HepG2 (cell line): ENCODE data around the gene TMEM81. TPM values are rescaled to one million over a fixed set of nuclear protein-coding genes. Genes with fewer than 3 reads are reported as not detected.

Source experiments
- AHR ChIP-seq: IDR thresholded peaks from 2 replicates; pipeline ENCODE4 v1.6.1; 2018; ENCODE audit warnings: missing genetic modification reagents, missing compliant biosample characterization
- ARNT2 ChIP-seq: sonication (generic); formaldehyde crosslinking; IDR thresholded peaks from 2 replicates; pipeline ENCODE4 v1.8.0; 2022; ENCODE audit warnings: mild to moderate bottlenecking, low read depth, missing genetic modification reagents, moderate library complexity
- BHLHE40 ChIP-seq: IDR thresholded peaks from 2 replicates; pipeline ENCODE4 v1.6.1; 2011; ENCODE audit warnings: low read length, improper control_type of control experiment
- CREBL2 ChIP-seq: sonication (generic); formaldehyde crosslinking; IDR thresholded peaks from 2 replicates; pipeline ENCODE4 v1.8.1; 2023; ENCODE audit warnings: missing genetic modification reagents, mild to moderate bottlenecking, borderline replicate concordance
- DDIT3 ChIP-seq: sonication (generic); formaldehyde crosslinking; IDR thresholded peaks from 2 replicates; pipeline ENCODE4 v1.4.0; 2020; ENCODE audit warnings: mild to moderate bottlenecking, missing genetic modification reagents
- DRAP1 ChIP-seq: IDR thresholded peaks from 2 replicates; pipeline ENCODE4 v1.6.1; 2016; ENCODE audit warnings: missing genetic modification reagents, missing compliant biosample characterization
- FOXK1 ChIP-seq: sonication (generic); formaldehyde crosslinking; IDR thresholded peaks from 2 replicates; pipeline ENCODE4 v1.4.0; 2020; ENCODE audit warnings: low read depth, missing genetic modification reagents, borderline replicate concordance
- GLI4 ChIP-seq: sonication (generic); formaldehyde crosslinking; IDR thresholded peaks from 2 replicates; pipeline ENCODE4 v1.5.1; 2020; ENCODE audit warnings: missing genetic modification reagents, mild to moderate bottlenecking, moderate library complexity, borderline replicate concordance
- HOXA5 ChIP-seq: sonication (generic); formaldehyde crosslinking; IDR thresholded peaks from 2 replicates; pipeline ENCODE4 v1.4.0; 2020; ENCODE audit warnings: missing genetic modification reagents
- IKZF4 ChIP-seq: sonication (generic); formaldehyde crosslinking; IDR thresholded peaks from 2 replicates; pipeline ENCODE4 v1.5.1; 2020; ENCODE audit warnings: borderline replicate concordance, mild to moderate bottlenecking, low read depth, missing genetic modification reagents; ENCODE audit errors: not compliant biosample characterization
- IRF9 ChIP-seq: sonication (generic); formaldehyde crosslinking; IDR thresholded peaks from 2 replicates; pipeline ENCODE4 v1.8.0; 2022; ENCODE audit warnings: missing genetic modification reagents, mild to moderate bottlenecking, borderline replicate concordance
- KAT2B ChIP-seq: fragments of 150-350 bp; IDR thresholded peaks from 2 replicates; pipeline ENCODE4 v1.6.1; 2014; ENCODE audit warnings: low read depth, low read length, borderline replicate concordance
- RFX5 ChIP-seq: IDR thresholded peaks from 2 replicates; pipeline ENCODE4 v1.6.1; 2011; ENCODE audit warnings: low read depth, low read length, improper control_type of control experiment
- TBX3 ChIP-seq: fragments of 450-650 bp; IDR thresholded peaks from 2 replicates; pipeline ENCODE4 v1.6.1; 2017; ENCODE audit warnings: antibody characterized with exemption, mild to moderate bottlenecking, inconsistent platforms, borderline replicate concordance
- TCF12 ChIP-seq, 2 experiments: fragments of 450-650 bp in 1 of 2; sonication (generic) in 1 of 2; formaldehyde crosslinking in 1 of 2; IDR thresholded peaks; 2 replicates each; pipeline versions ENCODE4 v1.6.1 to v1.8.0; 2017 to 2022; ENCODE audit warnings: antibody characterized with exemption in 1 of 2, mild to moderate bottlenecking in 1 of 2, missing genetic modification reagents in 1 of 2, moderate library complexity in 1 of 2
- ZBTB43 ChIP-seq: sonication (generic); formaldehyde crosslinking; conservative IDR thresholded peaks from 2 replicates; pipeline ENCODE4 v1.4.0; 2020; ENCODE audit warnings: missing genetic modification reagents
- ZC3H4 ChIP-seq: sonication (generic); formaldehyde crosslinking; IDR thresholded peaks from 2 replicates; pipeline ENCODE4 v1.4.0; 2020; ENCODE audit warnings: missing genetic modification reagents, borderline replicate concordance
- ZNF20 ChIP-seq: sonication (generic); formaldehyde crosslinking; IDR thresholded peaks from 2 replicates; pipeline ENCODE4 v1.4.0; 2020; ENCODE audit warnings: mild to moderate bottlenecking, moderate library complexity, missing genetic modification reagents
- ZNF225 ChIP-seq: sonication (generic); formaldehyde crosslinking; IDR thresholded peaks from 2 replicates; pipeline ENCODE4 v1.4.0; 2020; ENCODE audit warnings: mild to moderate bottlenecking, missing genetic modification reagents
- ZNF382 ChIP-seq: sonication (generic); formaldehyde crosslinking; IDR thresholded peaks from 2 replicates; pipeline ENCODE4 v1.5.0; 2020; ENCODE audit warnings: missing genetic modification reagents, mild to moderate bottlenecking, borderline replicate concordance
- ZNF441 ChIP-seq: sonication (generic); formaldehyde crosslinking; IDR thresholded peaks from 2 replicates; pipeline ENCODE4 v1.7.0; 2021; ENCODE audit warnings: missing genetic modification reagents, borderline replicate concordance
- polyA plus RNA-seq, 8 experiments: library from polyadenylated mRNA; depleted of rRNA in 3 of 8; stranded (reverse) in 7 of 8; unstranded in 1 of 8; fragments of >200 nt; fragmentation: Illumina TruSeq in 4 of 8; extraction: Trizol in 4 of 8; gene quantifications; 2 replicates each; pipeline versions ENCODE4 v1.2.1 to v1.2.3, GENCODE V29; 2011 to 2016; ENCODE audit warnings: low read depth in 4 of 8, missing spikeins in 1 of 8, mixed read lengths in 1 of 8; ENCODE audit not compliant: insufficient read depth in 1 of 8
- total RNA-seq, 5 experiments: library from RNA; depleted of rRNA; stranded (reverse); fragments of >200 nt; fragmentation: Illumina TruSeq; extraction: Trizol; gene quantifications; 2 replicates each; pipeline ENCODE4 v1.2.3, GENCODE V29; 2016; ENCODE audit warnings: low read depth in 1 of 5
- TF ChIP-seq, protein P1 (sequence below): sonication (generic); formaldehyde crosslinking; IDR thresholded peaks from 2 replicates; pipeline ENCODE4 v1.4.0; 2020; ENCODE audit warnings: missing genetic modification reagents, borderline replicate concordance

Gene TMEM81
- total and polyA plus RNA-seq, 2 of the 13 experiments (the other 11 are each of a cell fraction or from before 2014, with no cell fraction given) = 1.1 TPM

- TF ChIP-seq, protein P1, sequence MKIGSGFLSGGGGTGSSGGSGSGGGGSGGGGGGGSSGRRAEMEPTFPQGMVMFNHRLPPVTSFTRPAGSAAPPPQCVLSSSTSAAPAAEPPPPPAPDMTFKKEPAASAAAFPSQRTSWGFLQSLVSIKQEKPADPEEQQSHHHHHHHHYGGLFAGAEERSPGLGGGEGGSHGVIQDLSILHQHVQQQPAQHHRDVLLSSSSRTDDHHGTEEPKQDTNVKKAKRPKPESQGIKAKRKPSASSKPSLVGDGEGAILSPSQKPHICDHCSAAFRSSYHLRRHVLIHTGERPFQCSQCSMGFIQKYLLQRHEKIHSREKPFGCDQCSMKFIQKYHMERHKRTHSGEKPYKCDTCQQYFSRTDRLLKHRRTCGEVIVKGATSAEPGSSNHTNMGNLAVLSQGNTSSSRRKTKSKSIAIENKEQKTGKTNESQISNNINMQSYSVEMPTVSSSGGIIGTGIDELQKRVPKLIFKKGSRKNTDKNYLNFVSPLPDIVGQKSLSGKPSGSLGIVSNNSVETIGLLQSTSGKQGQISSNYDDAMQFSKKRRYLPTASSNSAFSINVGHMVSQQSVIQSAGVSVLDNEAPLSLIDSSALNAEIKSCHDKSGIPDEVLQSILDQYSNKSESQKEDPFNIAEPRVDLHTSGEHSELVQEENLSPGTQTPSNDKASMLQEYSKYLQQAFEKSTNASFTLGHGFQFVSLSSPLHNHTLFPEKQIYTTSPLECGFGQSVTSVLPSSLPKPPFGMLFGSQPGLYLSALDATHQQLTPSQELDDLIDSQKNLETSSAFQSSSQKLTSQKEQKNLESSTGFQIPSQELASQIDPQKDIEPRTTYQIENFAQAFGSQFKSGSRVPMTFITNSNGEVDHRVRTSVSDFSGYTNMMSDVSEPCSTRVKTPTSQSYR (CRISPR knock-in tag) = peak; percentile 60; the same call in 1 of the 2 replicates
- TF ChIP-seq AHR (CRISPR knock-in tag) (0 out of 2 replicates have a peak, but pooled peaks have one; percentile 69), CREBL2 (CRISPR knock-in tag) (0 out of 2 replicates have a peak, but pooled peaks have one; percentile 23), ZNF225 (CRISPR knock-in tag) (peak; percentile 47; the same call in 1 of the 2 replicates), TCF12 (IDR thresholded peaks at IDR 0.05) (no peak), TCF12 (CRISPR knock-in tag; IDR thresholded peaks at IDR 0.05) (no peak), IKZF4 (CRISPR knock-in tag) (no peak), ARNT2 (CRISPR knock-in tag) (peak; percentile 77), GLI4 (CRISPR knock-in tag) (peak; percentile 24; the same call in 1 of the 2 replicates), FOXK1 (peak; percentile 99), DDIT3 (CRISPR knock-in tag) (no peak; the same call in 1 of the 2 replicates), KAT2B (no peak), IRF9 (CRISPR knock-in tag) (peak; percentile 33; the same call in 1 of the 2 replicates), ZC3H4 (CRISPR knock-in tag) (no peak; the same call in 1 of the 2 replicates), RFX5 (no peak), BHLHE40 (no peak), ZNF441 (peak; percentile 54; the same call in 1 of the 2 replicates), TBX3 (peak; percentile 35; the same call in 1 of the 2 replicates), ZNF382 (CRISPR knock-in tag) (no peak), ZNF20 (CRISPR knock-in tag) (peak; percentile 88; the same call in 1 of the 2 replicates), DRAP1 (CRISPR knock-in tag) (peak; percentile 37; the same call in 1 of the 2 replicates), HOXA5 (peak; percentile 47), ZBTB43 (CRISPR knock-in tag) (no peak)
Measured at GRCh38 chr1:205121660-205122488, 37.6 kb upstream of the TMEM81 start, which contains the start of gene RBBP5 (continued).
